ENCODE measurements around the gene HECTD1.
"Not testable (repeated sequence)": the region's sequence is repeated elsewhere in the genome, so short reads cannot be mapped to it uniquely, and the experiment has no call there.

HECTD1 gene

GRCh38 chr14:31092160-31092708, 115.4 kb downstream of the HECTD1 start:
- no peak for DNase-seq (ENCODE audit: low spot score)

GRCh38 chr14:31090883-31091764, 116.5 kb downstream of the HECTD1 start:
- no peak for DNase-seq (ENCODE audit: low spot score)

- DNase-seq (ENCODE audit: low spot score): not testable (repeated sequence)
Observed at GRCh38 chr14:31086466-31086865, 121.1 kb downstream of the HECTD1 start.

- no peak for DNase-seq (ENCODE audit: low spot score)
Observed at GRCh38 chr14:31085027-31085426, 122.6 kb downstream of the HECTD1 start.

- no peak for DNase-seq (ENCODE audit: low spot score)
Observed at GRCh38 chr14:31084385-31084784, 123.2 kb downstream of the HECTD1 start.

GRCh38 chr14:31083781-31084180, 123.8 kb downstream of the HECTD1 start:
- DNase-seq (ENCODE audit: low spot score): no peak

GRCh38 chr14:31080484-31080883, 127.1 kb downstream of the HECTD1 start:
- DNase-seq (ENCODE audit: low spot score): no peak

DNA sequence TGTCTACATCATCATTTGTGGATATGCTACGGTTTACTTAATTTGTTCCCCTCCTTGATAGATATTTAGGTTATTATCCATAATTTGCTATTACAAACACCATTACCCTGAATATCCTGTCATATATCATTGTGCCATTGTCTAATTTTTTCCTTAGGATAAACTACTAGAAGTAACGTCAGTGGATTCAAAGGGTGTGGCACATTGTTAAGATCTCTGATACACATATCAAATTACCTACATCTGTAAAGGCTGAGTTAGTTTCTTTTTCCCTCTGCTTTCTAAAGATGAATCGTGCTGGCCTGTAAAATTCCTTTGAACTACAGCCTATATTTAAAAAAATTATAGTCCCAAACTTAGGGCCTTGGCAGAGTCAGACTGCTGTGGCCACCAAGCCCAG, 127.5 kb downstream of the HECTD1 start:
- no peak for DNase-seq (ENCODE audit: low spot score)

- peak; percentile 35 for DNase-seq (ENCODE audit: low spot score)
Observed at GRCh38 chr14:31078766-31079165, 128.8 kb downstream of the HECTD1 start.

DNA sequence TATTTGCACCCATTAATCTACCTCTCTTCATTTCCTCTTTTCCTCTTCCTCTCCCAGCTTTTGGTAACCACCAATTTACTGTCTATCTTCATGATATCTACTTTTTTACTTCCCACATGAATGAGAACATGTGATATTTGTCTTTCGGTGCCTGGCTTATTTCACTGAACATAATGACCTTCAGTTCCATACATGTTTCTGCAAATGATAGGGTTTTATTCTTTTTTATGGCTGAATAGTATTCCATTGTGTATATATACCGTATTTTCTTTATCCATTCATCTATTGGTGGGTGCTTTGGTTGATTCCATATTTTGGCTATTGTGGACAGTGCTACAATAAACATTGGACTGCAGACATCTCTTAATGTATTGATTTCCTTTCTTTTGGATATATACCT, 132.4 kb downstream of the HECTD1 start:
- DNase-seq (ENCODE audit: low spot score): no peak

GRCh38 chr14:31071151-31071550, 136.4 kb downstream of the HECTD1 start:
- no peak for DNase-seq (ENCODE audit: low spot score)

DNA sequence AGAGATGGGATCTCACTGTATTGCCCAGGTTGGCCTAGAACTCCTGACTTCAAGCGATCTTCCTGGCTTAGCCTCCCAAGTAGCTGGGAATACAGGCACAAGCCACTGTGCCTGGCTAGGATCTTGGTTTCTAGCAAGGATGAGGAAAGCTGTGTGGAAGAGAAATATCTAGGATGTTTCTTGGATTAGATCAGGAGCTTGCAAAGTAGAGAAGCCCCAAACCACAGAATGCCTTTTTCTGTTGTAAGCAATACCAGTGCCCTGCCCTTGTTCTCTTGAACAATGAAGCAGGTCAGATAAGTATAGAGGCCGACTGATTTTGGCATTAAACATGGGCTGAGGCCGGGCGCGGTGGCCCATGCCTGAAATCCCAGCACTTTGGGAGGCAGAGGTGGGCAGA, 137.2 kb downstream of the HECTD1 start:
- no peak for DNase-seq (ENCODE audit: low spot score)

- DNase-seq (ENCODE audit: low spot score): no peak
Observed at GRCh38 chr14:31069343-31069742, 138.2 kb downstream of the HECTD1 start.

DNA sequence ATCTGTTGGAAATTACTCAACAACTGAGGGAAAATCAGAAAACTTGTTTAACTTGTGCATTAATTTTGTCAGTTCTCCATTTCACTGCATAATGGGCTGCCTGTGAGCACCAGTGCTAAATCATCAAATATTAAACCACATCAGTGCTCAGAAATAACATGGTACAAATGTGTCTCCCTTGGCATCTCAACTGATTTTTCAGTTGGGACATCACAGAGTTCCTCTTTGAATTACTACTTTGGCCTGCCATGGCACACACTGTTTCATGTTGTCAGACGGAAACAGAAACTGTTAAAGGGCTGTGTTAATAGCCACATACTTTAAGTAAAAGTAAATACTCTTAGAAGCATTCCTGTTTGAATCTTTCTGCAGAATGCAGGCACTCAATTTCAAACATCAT, 139.4 kb downstream of the HECTD1 start:
- no peak for DNase-seq (ENCODE audit: low spot score)

DNA sequence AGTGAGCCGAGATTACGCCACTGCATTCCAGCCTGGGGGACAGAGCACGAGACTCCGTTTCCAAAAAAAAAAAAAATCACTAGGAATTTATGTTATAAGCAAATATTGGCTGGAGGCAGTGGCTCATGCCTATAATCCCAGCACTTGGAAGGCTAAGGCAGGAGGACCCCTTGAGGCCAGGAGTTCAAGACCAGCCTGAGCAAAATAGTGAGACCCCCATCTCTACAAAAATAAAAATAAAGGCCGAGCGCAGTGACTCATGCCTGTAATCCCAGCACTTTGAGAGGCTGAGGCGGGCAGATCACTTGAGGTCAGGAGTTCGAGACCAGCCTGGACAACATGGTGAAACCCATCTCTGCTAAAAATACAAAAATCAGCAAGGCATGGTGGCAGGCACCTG, 144.7 kb downstream of the HECTD1 start:
- DNase-seq (ENCODE audit: low spot score): not testable (repeated sequence)

DNA sequence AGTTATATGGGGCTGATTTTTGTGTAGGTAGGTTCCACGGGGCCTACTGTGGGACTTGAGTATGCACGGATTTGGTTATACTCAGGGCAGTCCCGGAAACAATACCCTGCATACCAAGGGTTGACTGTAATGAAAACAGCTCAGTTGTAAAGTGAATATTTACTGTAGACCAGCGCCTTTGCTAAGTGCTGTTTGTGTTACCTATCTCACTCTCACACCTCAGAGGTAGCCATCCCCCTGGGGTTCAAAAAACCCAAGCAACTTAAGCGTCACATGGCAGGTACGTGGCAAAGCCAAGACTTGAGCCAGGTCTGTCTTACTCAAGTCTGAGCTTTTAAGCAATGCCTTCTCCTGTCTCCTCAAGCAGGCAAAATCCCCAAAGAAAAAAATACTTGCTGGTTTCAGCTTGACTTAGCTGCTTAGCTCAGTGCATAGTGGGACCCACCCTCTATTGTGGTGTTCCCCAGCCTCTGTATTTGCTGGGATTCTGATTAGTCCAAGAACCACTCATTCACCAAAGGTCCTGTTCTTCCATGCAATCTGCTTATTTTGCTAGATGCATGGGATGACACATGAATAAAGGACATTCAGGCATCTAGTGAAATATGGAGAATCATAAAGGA, 147.2 kb downstream of the HECTD1 start:
- no peak for DNase-seq (ENCODE audit: low spot score)

DNA sequence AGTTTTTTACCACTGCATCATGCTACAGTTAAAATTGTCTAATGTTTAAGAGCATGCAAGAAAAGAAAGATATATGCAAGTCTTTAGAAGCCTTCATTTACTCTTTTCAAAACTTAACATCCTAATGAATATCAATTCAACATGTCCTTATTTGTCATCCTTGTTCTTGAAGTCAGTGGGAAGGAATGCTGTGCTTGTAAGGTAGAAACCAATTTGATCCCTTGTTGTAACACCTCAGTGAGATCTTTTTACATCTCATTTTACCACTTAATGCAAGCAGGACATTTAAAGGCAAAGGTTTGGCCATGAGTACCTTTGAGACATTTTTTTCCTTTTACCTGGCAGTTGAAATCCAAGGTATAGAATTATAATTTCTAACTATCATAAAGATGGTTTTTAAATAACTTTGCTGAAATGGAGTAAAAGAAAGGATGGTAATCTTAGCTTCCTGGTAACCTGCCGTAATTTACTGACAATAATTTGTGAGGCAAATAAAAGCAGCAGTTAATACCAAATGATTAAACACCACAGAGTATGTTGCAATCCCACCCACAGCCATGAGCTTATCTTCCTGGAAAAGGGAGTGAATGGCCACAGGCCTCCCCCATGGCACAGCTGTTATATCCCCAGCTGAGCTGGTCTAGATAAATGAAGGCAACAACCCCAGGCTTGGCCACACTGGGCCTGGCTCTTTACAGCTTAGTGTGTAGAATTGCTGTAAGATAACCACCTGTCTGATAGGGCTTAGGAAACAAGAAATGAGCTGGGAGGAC, 148.3 kb downstream of the HECTD1 start:
- DNase-seq (ENCODE audit: low spot score): no peak

DNA sequence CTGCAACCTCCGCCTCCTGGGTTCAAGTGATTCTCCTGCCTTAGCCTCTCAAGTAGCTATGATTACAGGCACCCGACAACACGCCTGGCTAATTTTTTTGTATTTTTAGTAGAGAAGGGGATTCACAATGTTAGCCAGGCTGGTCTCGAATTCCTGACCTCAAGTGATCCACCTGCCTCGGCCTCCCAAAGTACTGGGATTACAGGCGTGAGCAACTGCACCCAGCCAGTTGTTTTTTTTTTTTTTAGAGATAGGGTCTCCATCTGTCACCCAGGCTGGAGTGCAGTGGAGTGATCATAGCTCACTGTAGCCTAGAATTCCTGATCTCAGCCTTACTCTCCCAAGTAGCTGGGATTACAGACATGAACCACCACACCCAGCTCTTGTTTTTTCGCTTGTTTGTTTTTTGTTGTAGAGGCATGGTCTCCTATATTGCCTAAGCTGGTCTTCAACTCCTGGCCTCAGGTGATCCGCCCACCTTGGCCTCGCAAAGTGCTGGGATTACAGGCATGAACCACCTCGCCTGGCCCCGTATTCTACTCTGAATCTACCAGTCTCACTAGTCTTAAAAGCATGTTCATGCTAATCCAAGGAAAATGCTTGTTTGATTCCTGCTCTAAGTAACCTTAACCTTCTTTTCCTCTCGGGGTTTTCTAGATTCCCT, 149.8 kb downstream of the HECTD1 start:
- no peak for DNase-seq (ENCODE audit: low spot score)

DNA sequence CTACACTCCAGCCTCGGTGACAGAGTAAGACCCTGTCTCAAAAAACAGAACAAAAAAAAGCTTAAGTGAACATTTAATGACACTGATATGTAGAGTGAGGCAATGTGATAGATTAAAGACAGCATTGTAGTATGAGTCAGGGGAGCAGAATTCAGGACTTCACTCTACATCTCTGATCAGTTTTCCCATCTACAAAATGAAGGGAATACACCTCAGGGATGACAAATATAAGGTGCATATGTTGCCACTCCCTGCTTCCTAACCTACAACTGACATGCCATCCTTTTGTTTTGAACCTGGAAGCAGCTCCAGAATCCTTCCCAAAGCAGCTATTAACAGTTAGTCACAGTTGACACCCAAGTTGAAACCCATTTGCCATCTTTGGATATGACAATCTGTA, 150.6 kb downstream of the HECTD1 start:
- no peak for DNase-seq (ENCODE audit: low spot score)

- not testable (repeated sequence) for DNase-seq (ENCODE audit: low spot score)
Observed at GRCh38 chr14:31052905-31053586, 154.5 kb downstream of the HECTD1 start.

DNA sequence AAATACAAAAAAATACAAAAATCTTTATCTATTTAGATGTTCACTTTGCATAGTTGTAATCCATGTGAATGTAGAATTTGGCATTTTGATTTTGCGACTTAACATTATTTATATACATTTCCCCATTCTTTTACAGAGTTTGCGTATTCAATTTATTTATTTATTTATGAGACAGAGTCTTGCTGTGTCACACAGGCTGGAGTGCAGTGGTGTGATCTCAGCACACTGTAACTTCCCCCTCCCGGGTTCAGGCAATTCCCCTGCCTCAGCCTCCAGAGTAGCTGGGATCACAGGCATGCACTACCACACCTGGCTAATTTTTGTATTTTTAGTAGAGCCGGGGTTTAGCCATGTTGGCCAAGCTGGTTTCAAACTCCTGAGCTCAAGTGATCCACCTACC, 156.1 kb downstream of the HECTD1 start:
- DNase-seq (ENCODE audit: low spot score): no peak

All from putamen (tissue), 1 donor.